Hematopoietic multipotent progenitor cell treated with erythropoietin and hydrocortisone succinate and interleukin-3 and kit ligand, for 6 days (in vitro differentiated cells): ENCODE results near the gene ERVMER34-1.
A peak's percentile ranks its signal among the peaks of the same experiment; 100 is the strongest.

Experiments used
- DNase-seq: peaks from one replicate; pipeline ENCODE4 v3.0.0-alpha.2; 2015

Gene ERVMER34-1, protein sequence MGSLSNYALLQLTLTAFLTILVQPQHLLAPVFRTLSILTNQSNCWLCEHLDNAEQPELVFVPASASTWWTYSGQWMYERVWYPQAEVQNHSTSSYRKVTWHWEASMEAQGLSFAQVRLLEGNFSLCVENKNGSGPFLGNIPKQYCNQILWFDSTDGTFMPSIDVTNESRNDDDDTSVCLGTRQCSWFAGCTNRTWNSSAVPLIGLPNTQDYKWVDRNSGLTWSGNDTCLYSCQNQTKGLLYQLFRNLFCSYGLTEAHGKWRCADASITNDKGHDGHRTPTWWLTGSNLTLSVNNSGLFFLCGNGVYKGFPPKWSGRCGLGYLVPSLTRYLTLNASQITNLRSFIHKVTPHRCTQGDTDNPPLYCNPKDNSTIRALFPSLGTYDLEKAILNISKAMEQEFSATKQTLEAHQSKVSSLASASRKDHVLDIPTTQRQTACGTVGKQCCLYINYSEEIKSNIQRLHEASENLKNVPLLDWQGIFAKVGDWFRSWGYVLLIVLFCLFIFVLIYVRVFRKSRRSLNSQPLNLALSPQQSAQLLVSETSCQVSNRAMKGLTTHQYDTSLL

DNA sequence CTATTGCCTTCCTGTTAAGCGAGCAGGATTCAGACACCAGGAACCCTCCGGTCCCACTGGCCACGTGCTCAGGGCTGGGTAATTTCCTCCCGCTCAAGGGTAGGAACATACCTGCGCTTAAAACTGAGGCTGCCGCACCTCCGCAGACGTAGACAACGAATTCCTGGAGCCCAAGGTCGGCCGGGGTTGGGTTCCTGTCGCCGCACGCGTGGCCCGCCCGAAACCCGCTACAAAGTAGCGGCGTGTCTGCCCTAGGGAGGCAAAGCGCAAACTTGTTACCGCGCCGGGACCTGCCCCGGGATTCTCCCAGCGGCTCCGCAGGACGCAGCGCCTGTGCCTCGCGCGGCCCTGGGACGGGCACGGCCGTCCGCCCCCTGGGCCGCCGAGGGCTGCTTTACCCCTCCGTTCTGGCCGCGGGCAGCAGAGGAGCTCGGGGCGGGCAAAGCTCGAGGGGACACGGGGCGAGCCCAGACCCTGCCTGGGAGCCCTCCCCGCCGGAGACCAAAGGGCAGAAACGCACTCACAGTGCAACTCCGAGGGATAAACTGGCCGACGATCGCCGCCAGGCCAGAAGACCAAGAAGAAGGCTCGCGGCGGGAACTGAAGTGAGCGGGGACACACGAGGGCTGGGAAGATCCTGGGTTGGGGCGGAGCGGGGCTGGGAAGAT, at the start of gene ERVMER34-1:
TSS of gene ERVMER34-1 (minus strand) at position 607 of the 668 bp plus-strand sequence. CDS start 5,905 bp downstream, outside the sequence.
- DNase-seq, result peak; percentile 16

DNA sequence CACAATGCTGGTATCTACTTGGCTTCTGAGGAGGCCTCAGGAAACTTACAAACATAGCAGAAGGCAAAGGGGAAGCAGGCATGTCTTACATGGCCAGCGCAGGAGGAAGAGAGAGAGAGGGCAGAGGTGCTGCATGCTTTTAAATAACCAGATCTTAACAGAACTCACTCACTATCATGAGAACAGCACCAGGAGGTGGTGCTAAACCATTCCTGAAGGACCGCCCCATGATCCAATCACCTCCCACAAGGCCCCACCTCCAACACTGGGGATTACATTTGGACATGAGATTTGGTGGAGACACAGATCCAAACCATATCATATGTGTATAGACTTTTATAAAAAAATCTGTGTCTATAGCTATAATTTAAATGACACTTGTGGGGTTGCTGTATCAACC, 48.6 kb upstream of the ERVMER34-1 start:
- no peak for DNase-seq

DNA sequence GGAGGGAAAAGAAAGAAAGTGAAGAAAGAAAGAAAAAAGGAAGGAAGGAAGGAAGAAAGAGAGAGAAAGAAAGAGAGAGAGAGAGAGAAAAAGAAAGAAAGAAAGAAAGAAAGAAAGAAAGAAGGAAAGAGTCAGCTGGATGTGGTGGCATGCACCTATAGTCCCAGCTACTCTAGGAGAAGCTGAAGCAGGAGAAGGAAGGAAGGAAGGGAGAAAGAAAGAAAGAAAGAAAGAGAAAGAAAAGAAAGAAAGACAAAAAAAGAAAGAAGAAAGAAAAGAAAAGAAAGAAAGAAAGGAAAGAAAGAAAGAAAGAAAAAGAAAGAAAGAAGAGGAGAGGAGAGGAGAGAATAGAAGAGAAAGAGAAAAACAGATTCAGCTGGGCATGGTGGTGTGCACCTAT, 44.3 kb upstream of the ERVMER34-1 start:
- no peak for DNase-seq

DNA sequence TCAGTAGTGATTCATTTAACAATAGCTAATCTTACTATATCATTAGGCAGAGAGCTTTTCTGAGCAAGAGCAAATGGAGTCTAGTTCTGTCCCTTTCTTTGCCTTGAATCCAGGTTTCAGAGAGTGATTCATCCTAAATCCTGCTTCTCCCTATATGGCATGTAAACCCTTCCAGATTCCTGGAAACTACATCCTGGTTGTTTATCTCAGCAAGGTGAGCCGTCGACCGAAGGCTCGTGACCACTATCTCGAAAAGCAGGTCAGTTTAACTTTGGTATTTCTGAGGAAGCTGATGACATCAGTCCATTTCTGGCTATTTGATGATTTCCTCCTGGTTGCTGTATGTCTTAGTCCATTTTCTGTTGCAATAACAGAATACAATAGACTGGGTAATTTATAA, 40.7 kb upstream of the ERVMER34-1 start:
- DNase-seq, result no peak

GRCh38 chr4:52789774-52790173, 38.5 kb upstream of the ERVMER34-1 start:
- no peak for DNase-seq

DNA sequence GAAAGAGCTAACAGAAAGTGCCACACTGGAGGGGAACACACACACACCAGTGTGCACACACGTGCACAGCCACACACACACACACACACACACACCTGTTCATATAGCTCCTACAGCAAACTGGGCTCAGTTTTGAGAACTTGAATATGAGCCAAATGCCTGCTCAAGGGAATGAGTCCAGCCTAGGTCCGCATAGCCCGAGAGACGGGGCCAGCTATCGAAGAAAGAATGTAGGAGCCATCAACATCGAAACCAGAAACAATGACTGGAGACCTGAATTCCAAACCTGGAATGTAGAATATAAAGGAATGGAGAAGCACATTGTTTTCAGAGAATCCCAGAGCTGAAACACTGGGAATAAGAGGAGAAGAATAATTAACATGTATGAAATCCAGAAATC, 37.6 kb upstream of the ERVMER34-1 start:
- DNase-seq, result no peak

DNA sequence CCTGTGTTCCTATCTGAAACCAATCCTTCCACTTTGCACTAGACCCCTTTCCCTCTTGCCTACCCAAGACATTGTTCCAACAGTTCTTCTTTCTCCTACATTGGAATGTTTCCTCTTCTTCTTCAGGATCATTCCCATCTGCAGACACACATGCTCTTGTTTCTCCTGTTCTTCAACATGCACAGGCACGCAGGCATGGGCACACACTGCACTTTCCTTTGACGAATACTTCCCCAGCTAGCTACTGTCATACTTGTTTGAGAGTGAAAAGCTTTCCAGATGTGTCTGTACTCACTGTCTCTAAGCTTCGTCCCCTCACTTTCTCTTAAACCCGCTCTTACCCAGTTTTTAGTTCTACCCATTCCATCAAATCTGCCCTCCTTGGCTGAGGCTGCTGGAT, 31.8 kb upstream of the ERVMER34-1 start:
- DNase-seq, result no peak

DNA sequence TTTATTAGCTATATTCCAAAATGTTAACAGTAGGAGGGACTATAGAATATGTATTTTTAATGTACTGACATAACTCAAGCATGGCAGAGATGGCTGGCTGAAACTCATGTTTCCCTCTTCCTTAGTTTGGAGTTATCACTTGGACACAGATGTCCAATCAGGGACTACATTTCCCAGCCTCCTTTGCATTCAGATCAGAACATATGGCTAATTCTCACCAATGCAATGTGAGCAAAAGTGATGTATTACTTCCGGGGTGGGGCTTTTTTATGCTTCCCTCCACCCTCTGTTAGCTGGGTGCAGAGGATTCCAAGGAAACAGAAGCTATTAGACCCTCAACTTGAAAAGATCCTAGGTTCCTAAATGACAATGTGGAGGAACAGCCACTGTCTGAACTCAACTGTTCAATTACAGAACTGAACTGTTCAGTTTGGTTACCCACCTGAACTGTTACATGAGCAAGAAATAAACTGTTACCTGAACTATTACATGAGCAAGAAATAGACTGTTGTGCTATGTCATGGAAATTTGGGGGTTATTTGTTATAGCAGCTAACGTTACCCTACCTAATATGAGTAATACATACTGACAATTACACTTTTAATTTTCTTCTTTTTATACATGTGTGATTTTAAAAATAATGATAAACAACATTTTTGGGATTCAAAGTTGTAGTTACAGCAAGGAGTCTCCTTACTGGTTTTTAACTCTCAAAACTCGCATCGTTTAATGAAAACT, 29.6 kb upstream of the ERVMER34-1 start:
- peak; percentile 11 for DNase-seq

DNA sequence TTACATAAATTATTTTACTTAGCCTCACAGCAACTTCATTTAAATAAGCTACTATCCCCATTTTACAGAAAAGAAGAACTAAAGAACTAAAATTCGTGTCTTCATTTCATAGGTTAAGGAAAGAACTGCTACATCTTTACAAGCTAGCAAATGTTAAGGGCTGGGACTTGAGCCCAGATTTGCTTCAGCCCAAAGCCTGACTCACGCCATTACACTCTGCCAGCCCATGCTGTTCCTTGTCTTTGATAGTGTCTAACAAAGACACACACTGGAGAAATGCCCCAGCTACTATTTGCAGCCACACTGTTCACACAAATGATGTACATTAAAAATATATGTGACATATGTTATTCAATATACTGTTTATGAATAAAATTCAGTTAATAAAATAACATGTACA, 29.0 kb upstream of the ERVMER34-1 start:
- DNase-seq, result no peak

- no peak for DNase-seq
These were observed 9.0 kb upstream of the ERVMER34-1 start for GRCh38 chr4:52760256-52760655.

DNA sequence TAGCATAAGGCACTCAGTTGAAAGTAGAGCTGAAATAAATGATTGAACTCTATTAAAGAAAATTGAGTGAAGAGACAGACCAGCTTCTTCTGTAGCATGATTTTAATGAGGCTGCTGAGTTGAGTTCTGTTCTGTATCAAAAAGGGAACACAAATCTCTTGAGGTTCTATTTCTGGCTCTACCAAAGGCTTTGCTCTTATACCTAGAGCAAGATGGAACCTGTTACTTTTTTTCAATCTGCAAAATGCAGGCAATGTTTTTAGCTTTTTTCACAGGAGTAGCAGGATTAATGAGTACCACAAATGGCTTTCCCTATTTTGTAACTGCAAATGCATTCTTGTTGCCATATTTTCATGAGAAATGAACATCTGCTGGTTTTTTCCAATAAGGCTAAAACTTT, 4.2 kb upstream of the ERVMER34-1 start:
- no peak for DNase-seq

DNA sequence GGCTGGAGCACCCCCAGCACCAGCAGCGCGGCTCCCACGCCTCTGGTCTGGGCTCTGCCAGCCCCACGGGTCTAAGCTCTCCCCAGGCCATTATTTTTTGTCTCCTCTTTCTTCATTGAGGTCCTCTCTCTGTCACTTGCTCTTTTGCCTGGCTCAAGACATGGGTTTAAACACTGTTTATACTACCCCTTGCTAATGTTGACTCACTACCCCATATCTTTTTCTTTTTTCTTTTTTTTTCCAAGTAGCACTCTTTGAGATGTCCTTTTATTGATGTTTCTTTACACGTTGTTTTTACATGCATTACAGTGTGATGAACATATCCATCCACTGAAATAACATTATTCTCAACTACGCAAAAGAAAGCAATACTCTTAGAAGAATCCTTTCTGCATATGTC, 1.7 kb upstream of the ERVMER34-1 start:
- DNase-seq, result no peak

GRCh38 chr4:52751487-52751911, 274 bp upstream of the ERVMER34-1 start:
- peak; percentile 7 for DNase-seq

GRCh38 chr4:52750213-52750612, 1.0 kb downstream of the ERVMER34-1 start:
- no peak for DNase-seq

DNA sequence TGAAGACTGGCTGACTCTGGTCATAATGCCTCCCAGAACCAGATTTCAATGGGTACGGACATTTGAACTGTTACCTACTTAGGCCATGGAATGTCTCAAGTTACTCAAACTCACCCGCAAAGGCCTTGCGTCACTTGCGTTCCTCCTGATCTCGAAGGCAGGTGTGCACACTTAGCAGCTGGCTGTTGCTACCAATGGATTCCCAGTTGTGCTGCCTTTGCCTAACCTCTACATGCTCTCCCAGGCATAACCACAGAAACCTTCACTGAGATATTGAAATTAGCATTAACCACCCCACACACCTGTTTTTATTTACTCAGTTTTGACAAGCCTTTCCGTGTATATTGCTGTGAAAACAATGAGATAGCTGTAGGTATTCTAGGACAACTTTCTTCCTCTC, 2.8 kb downstream of the ERVMER34-1 start:
- no peak for DNase-seq

DNA sequence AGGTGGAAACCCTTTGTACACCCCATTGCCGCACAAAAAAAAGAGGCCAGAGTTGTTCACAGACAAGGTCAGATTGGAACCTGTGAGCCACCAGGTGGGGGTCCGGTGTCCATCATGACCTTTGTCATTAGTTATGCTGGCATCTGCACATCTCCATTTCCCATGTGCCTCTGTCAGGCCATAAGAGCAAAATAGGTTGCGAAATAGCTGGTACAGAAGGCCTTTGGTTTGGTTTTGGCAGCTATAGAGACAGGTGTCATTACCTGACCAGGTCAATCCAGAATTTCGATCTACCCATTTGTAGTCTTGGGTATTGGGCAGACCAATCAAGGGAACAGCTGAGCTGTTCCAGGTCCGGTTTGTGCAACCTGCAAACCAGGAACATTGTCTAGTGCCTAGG, 6.6 kb downstream of the ERVMER34-1 start:
- no peak for DNase-seq

DNA sequence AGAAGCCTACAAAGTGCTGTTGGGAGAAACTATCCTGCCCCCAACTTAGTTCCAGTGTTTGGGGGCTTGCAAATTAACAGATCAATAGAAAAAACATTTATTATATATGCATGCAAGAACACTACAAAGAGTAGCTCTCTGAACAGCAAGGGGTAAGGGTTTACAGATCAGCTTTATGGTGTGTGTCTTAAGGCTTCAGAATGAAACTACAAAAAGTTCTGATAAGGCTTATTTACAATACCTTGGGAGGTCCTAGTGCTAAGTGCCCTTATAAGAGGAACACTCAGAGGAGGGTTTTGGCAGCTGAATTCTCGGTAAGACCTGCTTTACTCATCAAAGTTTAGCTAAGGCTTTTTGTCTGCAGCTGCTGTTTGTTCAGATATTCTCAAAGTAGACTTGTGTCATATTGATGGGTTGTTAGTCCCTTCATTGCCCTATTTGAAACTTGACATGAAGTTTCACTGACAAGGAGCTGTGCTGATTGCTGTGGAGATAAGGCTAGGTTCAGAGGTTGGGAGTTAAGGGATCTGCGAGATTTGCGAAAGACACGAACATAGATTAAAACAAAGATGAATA, 7.7 kb downstream of the ERVMER34-1 start:
- no peak for DNase-seq

- no peak for DNase-seq
These were observed 21.6 kb downstream of the ERVMER34-1 start for GRCh38 chr4:52729586-52729985.

- no peak for DNase-seq
These were observed 22.5 kb downstream of the ERVMER34-1 start for GRCh38 chr4:52728691-52729240.

- no peak for DNase-seq
These were observed 24.2 kb downstream of the ERVMER34-1 start for GRCh38 chr4:52726826-52727580.

DNA sequence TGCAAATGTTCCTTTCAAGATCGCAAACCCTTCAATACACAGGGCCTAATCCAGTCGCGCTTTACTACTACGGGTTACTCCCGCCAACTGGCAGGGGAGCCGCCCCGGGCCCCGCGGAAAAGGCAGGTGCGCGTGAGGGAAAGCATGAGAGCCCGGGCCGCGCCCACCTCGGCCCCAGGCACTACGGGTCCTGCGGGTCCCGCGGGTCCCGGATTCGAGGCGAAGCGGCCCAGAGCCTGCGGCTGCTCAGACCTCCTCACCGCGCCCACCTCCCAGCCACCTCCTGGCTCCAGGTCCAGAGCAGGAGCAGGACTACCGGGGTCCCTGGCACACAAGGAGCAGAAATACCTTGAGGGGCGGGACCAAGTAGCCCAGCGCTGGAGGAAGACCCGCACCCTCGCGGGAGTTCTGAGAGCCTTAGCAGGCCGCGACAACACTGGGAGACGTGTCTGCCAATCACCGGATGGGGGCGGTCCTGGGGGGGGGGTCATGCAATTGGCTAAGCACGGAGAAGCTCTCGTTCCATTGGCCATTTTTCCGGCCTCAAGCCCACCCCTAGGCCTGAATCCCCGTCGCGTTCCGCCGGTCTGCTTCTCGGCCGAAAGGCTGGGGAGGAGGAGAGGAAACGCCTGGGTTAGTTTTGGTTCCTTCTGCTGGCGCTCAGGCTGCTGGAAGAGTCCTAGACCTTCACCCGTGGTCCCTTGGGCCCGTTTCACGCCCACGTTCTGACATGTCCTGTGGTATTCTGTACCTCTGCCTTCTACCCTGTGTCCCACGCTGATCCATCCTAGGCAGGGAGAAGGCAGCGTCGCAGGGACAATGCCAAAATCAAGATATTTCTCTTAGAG, 29.0 kb downstream of the ERVMER34-1 start:
- DNase-seq, result peak; percentile 98
